ENCODE results near the gene CADPS2. TPM values are rescaled to one million over a fixed set of nuclear protein-coding genes. Genes with fewer than 3 reads are reported as not detected.

Gene CADPS2
- total RNA-seq, 1 experiment from 2014 or later, result 7.4 TPM

DNA sequence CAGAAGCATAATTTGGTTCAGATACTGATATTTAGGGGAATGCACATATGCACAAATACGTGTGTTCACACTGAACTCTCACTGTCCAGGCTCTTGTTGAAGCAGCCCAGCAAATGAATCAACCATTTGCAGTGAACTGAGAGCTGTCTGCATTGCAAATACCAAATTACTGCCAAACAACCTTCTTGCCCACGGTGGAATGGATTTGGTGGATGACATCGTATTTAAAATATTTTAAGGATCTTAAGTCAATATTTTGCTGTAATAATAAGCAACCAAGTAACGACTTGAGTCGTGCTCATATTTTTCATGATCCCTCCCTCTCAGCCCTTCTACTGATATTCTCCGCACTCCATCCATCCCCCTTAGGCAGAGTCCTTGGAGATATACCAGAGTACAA lies 473.8 kb downstream of the CADPS2 start:
- Mint-ChIP-seq H3K4me1 (ENCODE audit: insufficient read depth, unreplicated experiment) (no peaks in the 10 kb centered on the region), H3K27me3 (ENCODE audit: insufficient read depth, unreplicated experiment) (no peaks in the 10 kb centered on the region), H3K27ac (ENCODE audit: low read depth, unreplicated experiment) (no peak overlapping the region), H3K9me3 (ENCODE audit: unreplicated experiment) (no peaks in the 10 kb centered on the region), H3K4me3 (ENCODE audit: unreplicated experiment) (no peak overlapping the region), H3K36me3 (ENCODE audit: insufficient read depth, unreplicated experiment) (no peaks in the 10 kb centered on the region)
- ChIA-PET CTCF (interaction anchor here (1.2 kb wide), 1 partner anchor 18 kb away, joined by 3 read pairs; no protein-coding TSS in a partner anchor), POLR2A (no interaction called here)
- BruUV-seq (replicated peaks), result no TSS peak
- no peak for DNase-seq (ENCODE audit: unreplicated experiment)
- TF ChIP-seq CTCF (IDR thresholded peaks at IDR 0.05; ENCODE audit: unreplicated experiment), result no peak
- intact Hi-C loops (cut with micrococcal nuclease), result no loop called here

DNA sequence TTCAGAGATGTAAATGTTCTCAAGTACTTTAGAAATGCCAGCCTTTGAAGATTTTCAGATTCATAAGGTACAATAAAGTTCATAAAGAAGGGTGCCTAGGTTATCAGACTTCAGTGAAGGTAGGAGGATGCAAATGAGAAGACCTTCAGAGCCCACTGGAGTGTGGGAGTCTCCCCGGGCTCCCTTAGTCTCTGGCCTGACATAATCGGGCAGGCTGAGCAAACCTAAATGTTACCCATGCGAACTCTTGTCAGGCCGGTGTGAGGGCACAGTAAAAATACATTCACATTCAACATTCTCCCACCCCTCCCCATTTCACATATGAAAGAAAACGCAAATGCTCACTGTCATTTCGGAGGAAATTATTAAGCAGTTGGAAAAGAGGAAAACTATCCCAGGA lies 479.1 kb downstream of the CADPS2 start:
- no TSS peak for BruUV-seq (replicated peaks)

GRCh38 chr7:122403113-122403512 lies 483.1 kb downstream of the CADPS2 start:
- Mint-ChIP-seq H3K36me3 (ENCODE audit: insufficient read depth, unreplicated experiment) (no peaks in the 10 kb centered on the region), H3K9me3 (ENCODE audit: unreplicated experiment) (no peaks in the 10 kb centered on the region), H3K4me1 (ENCODE audit: insufficient read depth, unreplicated experiment) (no peaks in the 10 kb centered on the region), H3K27me3 (ENCODE audit: insufficient read depth, unreplicated experiment) (no peaks in the 10 kb centered on the region), H3K4me3 (ENCODE audit: unreplicated experiment) (no peak overlapping the region), H3K27ac (ENCODE audit: low read depth, unreplicated experiment) (no peak overlapping the region)
- CTCF ChIA-PET, result no interaction called here
- TF ChIP-seq CTCF (IDR thresholded peaks at IDR 0.05; ENCODE audit: unreplicated experiment), result no peak
- DNase-seq (ENCODE audit: unreplicated experiment), result no peak
- intact Hi-C loops (cut with micrococcal nuclease), result no loop called here
- POLR2A ChIA-PET, result no interaction called here
- BruUV-seq (replicated peaks), result no TSS peak

More for the DNA sequence above, 479.1 kb downstream of the CADPS2 start:
- no peaks in the 10 kb centered on the region for H3K9me3 Mint-ChIP-seq (ENCODE audit: unreplicated experiment)
- DNase-seq (ENCODE audit: unreplicated experiment), result no peak
- H3K4me3 Mint-ChIP-seq (ENCODE audit: unreplicated experiment), result no peak overlapping the region
- ChIA-PET POLR2A (no interaction called here), CTCF (no interaction called here)
- intact Hi-C loops (cut with micrococcal nuclease), result no loop called here
- no peaks in the 10 kb centered on the region for H3K27me3 Mint-ChIP-seq (ENCODE audit: insufficient read depth, unreplicated experiment)
- H3K4me1 Mint-ChIP-seq (ENCODE audit: insufficient read depth, unreplicated experiment), result no peaks in the 10 kb centered on the region
- no peaks in the 10 kb centered on the region for H3K36me3 Mint-ChIP-seq (ENCODE audit: insufficient read depth, unreplicated experiment)
- H3K27ac Mint-ChIP-seq (ENCODE audit: low read depth, unreplicated experiment), result no peak overlapping the region
- TF ChIP-seq CTCF (IDR thresholded peaks at IDR 0.05; ENCODE audit: unreplicated experiment), result no peak

GRCh38 chr7:122402235-122402634 lies 484.0 kb downstream of the CADPS2 start:
- CTCF ChIA-PET, result no interaction called here
- no TSS peak for BruUV-seq (replicated peaks)
- intact Hi-C loops (cut with micrococcal nuclease), result no loop called here
- no peaks in the 10 kb centered on the region for H3K4me1 Mint-ChIP-seq (ENCODE audit: insufficient read depth, unreplicated experiment)
- no peak overlapping the region for H3K4me3 Mint-ChIP-seq (ENCODE audit: unreplicated experiment)
- no peak overlapping the region for H3K27ac Mint-ChIP-seq (ENCODE audit: low read depth, unreplicated experiment)
- no peaks in the 10 kb centered on the region for H3K9me3 Mint-ChIP-seq (ENCODE audit: unreplicated experiment)
- POLR2A ChIA-PET, result no interaction called here
- H3K36me3 Mint-ChIP-seq (ENCODE audit: insufficient read depth, unreplicated experiment), result no peaks in the 10 kb centered on the region
- no peaks in the 10 kb centered on the region for H3K27me3 Mint-ChIP-seq (ENCODE audit: insufficient read depth, unreplicated experiment)
- no peak for DNase-seq (ENCODE audit: unreplicated experiment)
- TF ChIP-seq CTCF (IDR thresholded peaks at IDR 0.05; ENCODE audit: unreplicated experiment), result no peak

All from MCF 10A (cell line).